Neuronal stem cell (in vitro differentiated cells): ENCODE data around the gene NARF.
"Not testable (repeated sequence)": the region's sequence is repeated elsewhere in the genome, so short reads cannot be mapped to it uniquely, and the experiment has no call there.

ENCODE experiments used
- DNase-seq: peaks from one replicate; pipeline ENCODE4 v3.0.0-alpha.2; 2013; ENCODE audit warnings: low spot score
- H2AFZ ChIP-seq: one replicate; pipeline ENCODE4 v1.6.1; 2013; ENCODE audit warnings: mild to moderate bottlenecking, low read length, inconsistent platforms
- H2AK5ac ChIP-seq: 2 replicates; pipeline ENCODE4 v1.6.1; 2013; ENCODE audit warnings: low read depth, mild to moderate bottlenecking, inconsistent platforms, low read length, moderate library complexity, mixed read lengths
- H2BK120ac ChIP-seq: 2 replicates; pipeline ENCODE4 v1.6.1; 2013; ENCODE audit warnings: low read depth, mild to moderate bottlenecking, inconsistent platforms, low read length, moderate library complexity, mixed read lengths
- H2BK12ac ChIP-seq: one replicate; pipeline ENCODE4 v1.6.1; 2013; ENCODE audit warnings: low read length, inconsistent platforms
- H2BK15ac ChIP-seq: 2 replicates; pipeline ENCODE4 v1.6.1; 2013; ENCODE audit warnings: mild to moderate bottlenecking, low read length, inconsistent platforms, mixed read lengths
- H2BK5ac ChIP-seq: one replicate; pipeline ENCODE4 v1.6.1; 2013; ENCODE audit warnings: inconsistent platforms, mild to moderate bottlenecking, low read length, moderate library complexity
- H3K14ac ChIP-seq: one replicate; pipeline ENCODE4 v1.6.1; 2013; ENCODE audit warnings: low read length, inconsistent platforms
- H3K18ac ChIP-seq: 2 replicates; pipeline ENCODE4 v1.6.1; 2013; ENCODE audit warnings: low read length, inconsistent platforms
- H3K23ac ChIP-seq: 2 replicates; pipeline ENCODE4 v1.6.1; 2013; ENCODE audit warnings: low read depth, mild to moderate bottlenecking, mixed read lengths, low read length, inconsistent platforms; ENCODE audit not compliant: poor library complexity
- H3K27ac ChIP-seq: replicated peaks from 3 replicates; pipeline ENCODE4 v1.5.1; 2013; ENCODE audit warnings: low read length, inconsistent platforms
- H3K27me3 ChIP-seq, 3 experiments: 2 replicates each; pipeline ENCODE4 v1.6.1; 2013; ENCODE audit warnings: low read length in 3 of 3, mild to moderate bottlenecking in 2 of 3, inconsistent platforms in 1 of 3, low read depth in 1 of 3, mixed read lengths in 1 of 3, moderate library complexity in 1 of 3; ENCODE audit not compliant: control insufficient read depth in 3 of 3, insufficient read depth in 3 of 3
- H3K36me3 ChIP-seq, 2 donors: replicated peaks in 1 of 2; 2 replicates each; pipeline ENCODE4 v1.6.1; 2013; ENCODE audit warnings: low read length in 2 of 2; ENCODE audit not compliant: control insufficient read depth in 2 of 2, insufficient read depth in 2 of 2
- H3K4ac ChIP-seq: 2 replicates; pipeline ENCODE4 v1.6.1; 2013; ENCODE audit warnings: inconsistent platforms, mild to moderate bottlenecking, low read length, moderate library complexity
- H3K4me1 ChIP-seq, 2 donors: 1 replicate in 1 of 2; 2 replicates in 1 of 2; pipeline ENCODE4 v1.6.1; 2013; ENCODE audit warnings: low read length in 2 of 2, low read depth in 1 of 2; ENCODE audit not compliant: control insufficient read depth in 2 of 2, insufficient read depth in 1 of 2
- H3K4me2 ChIP-seq: one replicate; pipeline ENCODE4 v1.6.1; 2013; ENCODE audit warnings: mild to moderate bottlenecking, low read length, inconsistent platforms; ENCODE audit not compliant: insufficient read depth, poor library complexity, severe bottlenecking
- H3K4me3 ChIP-seq, 2 donors: 2 replicates each; pipeline ENCODE4 v1.5.1; 2013; ENCODE audit warnings: low read length in 2 of 2, mild to moderate bottlenecking in 2 of 2, inconsistent platforms in 1 of 2, moderate library complexity in 1 of 2
- H3K79me1 ChIP-seq: one replicate; pipeline ENCODE4 v1.6.1; 2013; ENCODE audit warnings: low read depth, mild to moderate bottlenecking, inconsistent platforms, low read length, moderate library complexity
- H3K9ac ChIP-seq: one replicate; pipeline ENCODE4 v1.6.1; 2013; ENCODE audit warnings: mild to moderate bottlenecking, low read depth, low read length, inconsistent platforms; ENCODE audit not compliant: poor library complexity
- H3K9me3 ChIP-seq, 2 donors: replicated peaks in 1 of 2; 2 replicates each; pipeline versions ENCODE3 to v1.6.1; 2013; ENCODE audit warnings: low read length in 2 of 2, mild to moderate bottlenecking in 2 of 2, inconsistent platforms in 1 of 2, low read depth in 1 of 2, mixed read lengths in 1 of 2, moderate library complexity in 1 of 2; ENCODE audit not compliant: control insufficient read depth in 2 of 2, insufficient read depth in 1 of 2
- H4K8ac ChIP-seq: one replicate; pipeline ENCODE4 v1.6.1; 2013; ENCODE audit warnings: low read depth, mild to moderate bottlenecking, inconsistent platforms, low read length, moderate library complexity
- H4K91ac ChIP-seq: one replicate; pipeline ENCODE4 v1.6.1; 2013; ENCODE audit warnings: low read length, low read depth, mild to moderate bottlenecking, inconsistent platforms; ENCODE audit not compliant: poor library complexity
- WGBS, 2 donors: extraction: QIAGEN DNeasy Blood & Tissue Kit; methylation state at CpG; one replicate each; pipeline ENCODE4 v1.1.7; 2013; ENCODE audit warnings: missing lambda C conversion rate in 2 of 2, mixed read lengths in 1 of 2; ENCODE audit not compliant: insufficient read length in 2 of 2, insufficient replicate concordance in 1 of 2; ENCODE audit errors: extremely low coverage in 2 of 2; 5-methylcytosine and 5-hydroxymethylcytosine counted together

Gene NARF

GRCh38 chr17:82459936-82460335 lies 1.4 kb downstream of the NARF start:
- not testable (repeated sequence) for H2BK120ac ChIP-seq
- H3K36me3 ChIP-seq: peaks cover 39 to 51% of the 10 kb centered on the region in 2 donors

GRCh38 chr17:82461827-82462524 lies 3.4 kb downstream of the NARF start:
- Histone ChIP-seq H3K23ac (no peak overlapping the region), H2BK120ac (no peak overlapping the region), H3K18ac (no peak overlapping the region), H3K9ac (no peak overlapping the region), H4K8ac (no peak overlapping the region), H3K4me1 (peaks cover 2 to 6% of the 10 kb centered on the region in 2 donors), H2BK12ac (peak overlapping the region; percentile 36), H3K9me3 (no peaks in the 10 kb centered on the region), H2BK15ac (no peak overlapping the region), H2AK5ac (no peak overlapping the region), H3K36me3 (peaks cover 50 to 71% of the 10 kb centered on the region in 2 donors), H3K4me3 (no peak overlapping the region), H3K4me2 (no peak overlapping the region), H3K79me1 (peaks cover 14% of the 10 kb centered on the region), H2BK5ac (no peak overlapping the region), H3K14ac (no peak overlapping the region), H4K91ac (no peak overlapping the region), H3K4ac (no peak overlapping the region), H3K27ac (no peak overlapping the region), H2AFZ (no peak overlapping the region), H3K27me3 (no peaks in the 10 kb centered on the region)
- DNase-seq: no peak
- WGBS, 2 donors: no CpG with 5 or more reads among the region's 10 CpGs

More at GRCh38 chr17:82459936-82460335, 1.4 kb downstream of the NARF start:
- not testable (repeated sequence) for H2BK5ac ChIP-seq, H3K4me2 ChIP-seq, H3K27ac ChIP-seq, H3K18ac ChIP-seq, H3K4ac ChIP-seq, H4K8ac ChIP-seq, H4K91ac ChIP-seq, H3K14ac ChIP-seq, H2AK5ac ChIP-seq, H3K9me3 ChIP-seq, H3K27me3 ChIP-seq, H2AFZ ChIP-seq, H3K4me1 ChIP-seq, H2BK15ac ChIP-seq, H2BK12ac ChIP-seq, H3K23ac ChIP-seq, H3K9ac ChIP-seq, DNase-seq
- Histone ChIP-seq H3K4me3 (peak overlapping the region in 1 of 2 donors; percentile 94), H3K79me1 (peaks cover 14% of the 10 kb centered on the region)
- WGBS, 2 donors: no CpG with 5 or more reads among the region's 9 CpGs

GRCh38 chr17:82463391-82463790 lies 4.8 kb downstream of the NARF start:
- no peak overlapping the region for H4K8ac ChIP-seq
- no peak overlapping the region for H2AK5ac ChIP-seq
- H3K4me2 ChIP-seq: no peak overlapping the region
- WGBS, 2 donors: no CpG with 5 or more reads among the region's 6 CpGs
- H3K23ac ChIP-seq: no peak overlapping the region
- no peak overlapping the region for H3K9ac ChIP-seq
- DNase-seq: no peak
- H3K18ac ChIP-seq: no peak overlapping the region
- no peaks in the 10 kb centered on the region for H3K9me3 ChIP-seq
- no peak overlapping the region for H3K27ac ChIP-seq
- peaks cover 14% of the 10 kb centered on the region for H3K79me1 ChIP-seq
- no peak overlapping the region for H3K4ac ChIP-seq
- no peak overlapping the region for H2BK12ac ChIP-seq
- no peak overlapping the region for H4K91ac ChIP-seq
- H3K4me3 ChIP-seq: no peak overlapping the region
- H3K14ac ChIP-seq: no peak overlapping the region
- H3K4me1 ChIP-seq: no peaks in the 10 kb centered on the region
- H2AFZ ChIP-seq: no peak overlapping the region
- H2BK5ac ChIP-seq: no peak overlapping the region
- H3K27me3 ChIP-seq: no peaks in the 10 kb centered on the region
- H2BK120ac ChIP-seq: peak overlapping the region; percentile 81
- H2BK15ac ChIP-seq: no peak overlapping the region
- H3K36me3 ChIP-seq: peaks cover 51 to 85% of the 10 kb centered on the region in 2 donors

- no peak overlapping the region for H3K4me2 ChIP-seq
- H3K18ac ChIP-seq: no peak overlapping the region
- H3K4ac ChIP-seq: no peak overlapping the region
- peaks cover 9% of the 10 kb centered on the region for H3K79me1 ChIP-seq
- no peak overlapping the region for H2BK120ac ChIP-seq
- peak overlapping the region; percentile 9 for H3K23ac ChIP-seq
- H3K4me1 ChIP-seq: no peaks in the 10 kb centered on the region
- no peak overlapping the region for H2AFZ ChIP-seq
- no CpG with 5 or more reads among the region's 7 CpGs for WGBS, 2 donors
- H3K27me3 ChIP-seq: no peaks in the 10 kb centered on the region
- H3K27ac ChIP-seq: no peak overlapping the region
- no peak overlapping the region for H2BK12ac ChIP-seq
- H3K36me3 ChIP-seq: peaks cover 51 to 91% of the 10 kb centered on the region in 2 donors
- no peak overlapping the region for H4K8ac ChIP-seq
- H3K9ac ChIP-seq: peak overlapping the region; percentile 30
- DNase-seq: no peak
- H3K4me3 ChIP-seq: no peak overlapping the region
- no peak overlapping the region for H4K91ac ChIP-seq
- no peak overlapping the region for H2BK15ac ChIP-seq
- no peak overlapping the region for H2AK5ac ChIP-seq
- no peaks in the 10 kb centered on the region for H3K9me3 ChIP-seq
- no peak overlapping the region for H2BK5ac ChIP-seq
- H3K14ac ChIP-seq: no peak overlapping the region
Observed at GRCh38 chr17:82463925-82464566, 5.5 kb downstream of the NARF start.
